D721Med (cell line): ENCODE data around the gene ZP4.

Source experiments
- DNase-seq: peaks from one replicate; pipeline ENCODE4 v3.0.0; 2011; ENCODE audit warnings: low spot score; ENCODE audit not compliant: insufficient read length
- FAIRE-seq: peaks from 2 replicates; lab custom pipeline; 2011; peaks lifted over from hg19 to GRCh38; lab: Jason Lieb, UNC
- CTCF ChIP-seq: IDR thresholded peaks from 2 replicates; pipeline ENCODE4 v1.5.1; 2012; ENCODE audit warnings: mild to moderate bottlenecking, control low read depth; ENCODE audit not compliant: insufficient read depth; ENCODE audit errors: missing control alignments

The ZP4 gene

GRCh38 chr1:237832858-237833257 lies 57.9 kb downstream of the ZP4 start:
- DNase-seq: no peak
- FAIRE-seq: no peak
- no peak for TF ChIP-seq CTCF
